GM12801 (cell line): ENCODE results near the gene KCNIP1.

Source experiments
- TF ChIP-seq, protein P1 (sequence below): IDR thresholded peaks from one replicate; pipeline ENCODE4 v1.5.1; 2011; ENCODE audit warnings: control low read depth; ENCODE audit not compliant: insufficient read length; ENCODE audit errors: extremely low read depth

The KCNIP1 gene

GRCh38 chr5:170520372-170520771 lies 16.6 kb downstream of the KCNIP1 start:
- TF ChIP-seq, protein P1, sequence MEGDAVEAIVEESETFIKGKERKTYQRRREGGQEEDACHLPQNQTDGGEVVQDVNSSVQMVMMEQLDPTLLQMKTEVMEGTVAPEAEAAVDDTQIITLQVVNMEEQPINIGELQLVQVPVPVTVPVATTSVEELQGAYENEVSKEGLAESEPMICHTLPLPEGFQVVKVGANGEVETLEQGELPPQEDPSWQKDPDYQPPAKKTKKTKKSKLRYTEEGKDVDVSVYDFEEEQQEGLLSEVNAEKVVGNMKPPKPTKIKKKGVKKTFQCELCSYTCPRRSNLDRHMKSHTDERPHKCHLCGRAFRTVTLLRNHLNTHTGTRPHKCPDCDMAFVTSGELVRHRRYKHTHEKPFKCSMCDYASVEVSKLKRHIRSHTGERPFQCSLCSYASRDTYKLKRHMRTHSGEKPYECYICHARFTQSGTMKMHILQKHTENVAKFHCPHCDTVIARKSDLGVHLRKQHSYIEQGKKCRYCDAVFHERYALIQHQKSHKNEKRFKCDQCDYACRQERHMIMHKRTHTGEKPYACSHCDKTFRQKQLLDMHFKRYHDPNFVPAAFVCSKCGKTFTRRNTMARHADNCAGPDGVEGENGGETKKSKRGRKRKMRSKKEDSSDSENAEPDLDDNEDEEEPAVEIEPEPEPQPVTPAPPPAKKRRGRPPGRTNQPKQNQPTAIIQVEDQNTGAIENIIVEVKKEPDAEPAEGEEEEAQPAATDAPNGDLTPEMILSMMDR = no peak

GRCh38 chr5:170522211-170523141 lies 18.7 kb downstream of the KCNIP1 start:
- TF ChIP-seq, protein P1 = no peak

DNA sequence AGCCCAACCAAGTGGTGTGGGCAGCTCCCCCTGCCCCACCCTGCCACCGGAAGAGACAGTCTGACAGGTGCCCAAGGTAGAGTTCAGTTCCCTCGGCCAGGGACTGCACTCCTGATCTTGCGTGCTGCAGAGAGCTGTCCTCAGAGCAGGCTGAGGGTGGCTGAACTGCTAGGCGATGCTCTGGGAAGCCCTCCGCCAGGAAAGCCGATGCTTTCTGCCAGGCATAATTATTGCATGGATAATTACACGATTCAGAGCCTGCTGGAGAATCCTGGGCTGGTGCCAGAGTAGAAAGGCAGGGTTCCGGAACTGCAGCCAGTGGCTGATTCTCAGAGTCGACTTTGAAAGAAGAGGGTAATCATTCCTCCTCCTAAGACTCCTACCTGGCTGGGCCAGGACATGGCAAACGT lies 19.3 kb downstream of the KCNIP1 start:
- TF ChIP-seq, protein P1 = no peak

- TF ChIP-seq, protein P1 = no peak
Measured at GRCh38 chr5:170523830-170524229, 20.0 kb downstream of the KCNIP1 start.

DNA sequence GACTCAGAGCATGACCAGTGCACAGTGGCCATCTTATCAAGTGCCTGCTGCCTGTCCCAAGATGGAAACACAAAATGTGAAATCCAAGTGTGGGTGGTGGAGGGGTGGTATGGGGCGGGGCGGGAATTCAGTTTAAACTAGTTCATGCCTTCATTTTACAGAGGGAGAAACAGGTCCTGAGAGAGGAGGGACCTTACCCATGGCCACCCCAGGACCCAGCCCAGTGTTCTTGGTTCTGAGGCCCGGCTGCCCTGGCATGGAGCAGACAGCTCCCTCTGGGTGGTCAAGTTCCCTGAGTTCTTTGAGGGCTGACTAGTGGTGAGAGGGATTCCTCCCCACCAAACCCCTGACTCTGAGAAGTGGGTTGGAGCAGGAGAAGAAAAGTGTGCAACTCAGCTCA lies 20.8 kb downstream of the KCNIP1 start:
- TF ChIP-seq, protein P1 = no peak

- TF ChIP-seq, protein P1 = no peak
Measured at GRCh38 chr5:170525470-170526211, 21.8 kb downstream of the KCNIP1 start.

GRCh38 chr5:170527991-170528390 lies 24.2 kb downstream of the KCNIP1 start:
- TF ChIP-seq, protein P1 = no peak
